Muscle layer of colon (tissue), 2 donors: ENCODE results near the gene CASR.
"Not testable (repeated sequence)": the region's sequence is repeated elsewhere in the genome, so short reads cannot be mapped to it uniquely, and the experiment has no call there.

Experiments
- H3K27ac ChIP-seq: one replicate; pipeline ENCODE4 v1.7.0; 2013; ENCODE audit warnings: low read depth, mild to moderate bottlenecking, low read length, moderate library complexity
- H3K27me3 ChIP-seq, 2 donors: one replicate each; pipeline ENCODE4 v1.7.0; 2013; ENCODE audit warnings: low read length in 2 of 2, mild to moderate bottlenecking in 2 of 2; ENCODE audit not compliant: insufficient read depth in 2 of 2, control insufficient read depth in 1 of 2
- H3K36me3 ChIP-seq: one replicate; pipeline ENCODE4 v1.7.0; 2013; ENCODE audit warnings: mild to moderate bottlenecking, low read length; ENCODE audit not compliant: insufficient read depth
- H3K4me1 ChIP-seq: one replicate; pipeline ENCODE4 v1.7.0; 2013; ENCODE audit warnings: mild to moderate bottlenecking, low read length; ENCODE audit not compliant: insufficient read depth
- H3K4me3 ChIP-seq, 2 donors: one replicate each; pipeline ENCODE4 v1.7.0; 2013; ENCODE audit warnings: low read length in 2 of 2, low read depth in 1 of 2, mild to moderate bottlenecking in 1 of 2, moderate library complexity in 1 of 2
- H3K9ac ChIP-seq: one replicate; pipeline ENCODE4 v1.7.0; 2013; ENCODE audit warnings: low read length
- H3K9me3 ChIP-seq: one replicate; pipeline ENCODE4 v1.7.0; 2013; ENCODE audit warnings: mild to moderate bottlenecking, low read length
- donor health status: abdominal sarcoma.
- donor health status: Adenocarcinoma of cecum.

The CASR gene

GRCh38 chr3:122186372-122186771 lies 2.9 kb downstream of the CASR start:
- Histone ChIP-seq H3K27me3 (peaks cover 5 to 12% of the 10 kb centered on the region in 2 donors), H3K9me3 (no peaks in the 10 kb centered on the region), H3K36me3 (no peaks in the 10 kb centered on the region), H3K27ac (no peak overlapping the region), H3K4me3 (no peak overlapping the region), H3K4me1 (no peaks in the 10 kb centered on the region), H3K9ac (no peak overlapping the region)

- Histone ChIP-seq H3K9me3 (no peaks in the 10 kb centered on the region), H3K9ac (no peak overlapping the region), H3K4me1 (no peaks in the 10 kb centered on the region), H3K4me3 (no peak overlapping the region), H3K27ac (no peak overlapping the region), H3K36me3 (no peaks in the 10 kb centered on the region), H3K27me3 (peaks cover 0 to 9% of the 10 kb centered on the region in 2 donors)
Observed at GRCh38 chr3:122188737-122189136, 5.3 kb downstream of the CASR start.

GRCh38 chr3:122189357-122189756 lies 5.9 kb downstream of the CASR start:
- H3K36me3 ChIP-seq: no peaks in the 10 kb centered on the region
- no peak overlapping the region for H3K9ac ChIP-seq
- no peak overlapping the region for H3K27ac ChIP-seq
- H3K4me1 ChIP-seq: no peaks in the 10 kb centered on the region
- H3K4me3 ChIP-seq: no peak overlapping the region
- no peaks in the 10 kb centered on the region for H3K9me3 ChIP-seq
- peaks cover 0 to 3% of the 10 kb centered on the region in 2 donors for H3K27me3 ChIP-seq

GRCh38 chr3:122190525-122190924 lies 7.1 kb downstream of the CASR start:
- Histone ChIP-seq H3K27ac (no peak overlapping the region), H3K27me3 (no peaks in the 10 kb centered on the region), H3K4me1 (no peaks in the 10 kb centered on the region), H3K36me3 (no peaks in the 10 kb centered on the region), H3K4me3 (no peak overlapping the region), H3K9ac (no peak overlapping the region), H3K9me3 (no peaks in the 10 kb centered on the region)

GRCh38 chr3:122198966-122199365 lies 15.5 kb downstream of the CASR start:
- Histone ChIP-seq H3K9me3 (no peaks in the 10 kb centered on the region), H3K9ac (no peak overlapping the region), H3K36me3 (no peaks in the 10 kb centered on the region), H3K4me3 (no peak overlapping the region), H3K4me1 (no peaks in the 10 kb centered on the region), H3K27ac (no peak overlapping the region), H3K27me3 (no peaks in the 10 kb centered on the region)

- Histone ChIP-seq H3K27ac (no peak overlapping the region), H3K9me3 (no peaks in the 10 kb centered on the region), H3K27me3 (no peaks in the 10 kb centered on the region), H3K36me3 (no peaks in the 10 kb centered on the region), H3K4me1 (no peaks in the 10 kb centered on the region), H3K9ac (no peak overlapping the region), H3K4me3 (no peak overlapping the region)
Observed at GRCh38 chr3:122199552-122199951, 16.1 kb downstream of the CASR start.

- no peaks in the 10 kb centered on the region for H3K4me1 ChIP-seq
- no peaks in the 10 kb centered on the region for H3K9me3 ChIP-seq
- no peaks in the 10 kb centered on the region for H3K27me3 ChIP-seq
- H3K9ac ChIP-seq: no peak overlapping the region
- H3K27ac ChIP-seq: no peak overlapping the region
- no peak overlapping the region for H3K4me3 ChIP-seq
- no peaks in the 10 kb centered on the region for H3K36me3 ChIP-seq
Observed at GRCh38 chr3:122200661-122201060, 17.2 kb downstream of the CASR start.

- not testable (repeated sequence) for H3K9ac ChIP-seq, H3K4me1 ChIP-seq, H3K27ac ChIP-seq, H3K27me3 ChIP-seq, H3K36me3 ChIP-seq, H3K9me3 ChIP-seq, H3K4me3 ChIP-seq
Observed at GRCh38 chr3:122201476-122201875, 18.0 kb downstream of the CASR start.

- H3K4me1 ChIP-seq: no peaks in the 10 kb centered on the region
- H3K36me3 ChIP-seq: no peaks in the 10 kb centered on the region
- no peak overlapping the region for H3K9ac ChIP-seq
- H3K27ac ChIP-seq: no peak overlapping the region
- H3K4me3 ChIP-seq: no peak overlapping the region
- H3K27me3 ChIP-seq: no peaks in the 10 kb centered on the region
- H3K9me3 ChIP-seq: no peaks in the 10 kb centered on the region
Observed at GRCh38 chr3:122208579-122208978, 25.1 kb downstream of the CASR start.

- no peak overlapping the region for H3K9ac ChIP-seq
- no peaks in the 10 kb centered on the region for H3K4me1 ChIP-seq
- no peaks in the 10 kb centered on the region for H3K36me3 ChIP-seq
- no peak overlapping the region for H3K4me3 ChIP-seq
- H3K9me3 ChIP-seq: no peaks in the 10 kb centered on the region
- no peaks in the 10 kb centered on the region for H3K27me3 ChIP-seq
- no peak overlapping the region for H3K27ac ChIP-seq
Observed at GRCh38 chr3:122213650-122214049, 30.2 kb downstream of the CASR start.

- H3K9ac ChIP-seq: no peak overlapping the region
- no peaks in the 10 kb centered on the region for H3K36me3 ChIP-seq
- H3K27ac ChIP-seq: no peak overlapping the region
- H3K9me3 ChIP-seq: no peaks in the 10 kb centered on the region
- H3K4me1 ChIP-seq: no peaks in the 10 kb centered on the region
- H3K4me3 ChIP-seq: no peak overlapping the region
- H3K27me3 ChIP-seq: no peaks in the 10 kb centered on the region
Observed at GRCh38 chr3:122214711-122215110, 31.2 kb downstream of the CASR start.

- no peaks in the 10 kb centered on the region for H3K27me3 ChIP-seq
- no peak overlapping the region for H3K4me3 ChIP-seq
- no peaks in the 10 kb centered on the region for H3K36me3 ChIP-seq
- no peaks in the 10 kb centered on the region for H3K9me3 ChIP-seq
- no peak overlapping the region for H3K9ac ChIP-seq
- H3K4me1 ChIP-seq: no peaks in the 10 kb centered on the region
- H3K27ac ChIP-seq: no peak overlapping the region
Observed at GRCh38 chr3:122215592-122216298, 32.3 kb downstream of the CASR start.
